ENCODE data around the gene SHANK1.

GRCh38 chr19:50710094-50710493, 9.5 kb downstream of the SHANK1 start:
- TF ChIP-seq SIN3A (IDR thresholded peaks at IDR 0.05; ENCODE audit: borderline replicate concordance, insufficient read depth, low read length) (no peak), TAF1 (IDR thresholded peaks at IDR 0.05; ENCODE audit: borderline replicate concordance, insufficient read depth, low read length) (no peak)

Measured in PFSK-1 (cell line).